ENCODE results near the gene SH3GL2. TPM values are rescaled to one million over a fixed set of nuclear protein-coding genes. Genes with fewer than 3 reads are reported as not detected.

SH3GL2 gene
- total and polyA plus RNA-seq, 7 experiments from 2014 or later = not detected

- no peaks in the 10 kb centered on the region for H3K4me1 Mint-ChIP-seq
These were observed 90.3 kb downstream of the SH3GL2 start for GRCh38 chr9:17669206-17669605.

GRCh38 chr9:17682684-17683083 lies 103.8 kb downstream of the SH3GL2 start:
- Mint-ChIP-seq H3K4me1 (no peaks in the 10 kb centered on the region), H3K4me3 (no peak overlapping the region), H3K27ac (no peak overlapping the region), H3K9me3 (peaks cover 0 to 14% (median 9%) of the 10 kb centered on the region in 11 donors), H3K27me3 (peaks cover 0 to 5% (median 0%) of the 10 kb centered on the region in 5 donors), H3K36me3 (no peaks in the 10 kb centered on the region)
- CTCF ChIA-PET = no interaction called here
- Histone ChIP-seq H3K4me3 (ENCODE audit: low read length) (no peak overlapping the region), H3K27ac (ENCODE audit: low read depth, low read length) (no peak overlapping the region), H3K9me3 (ENCODE audit: control insufficient read depth in 2 of 3, low read length in 3 of 3) (no peaks in the 10 kb centered on the region), H3K36me3 (ENCODE audit: control insufficient read depth in 2 of 3, insufficient read depth in 3 of 3, low read length in 3 of 3) (no peaks in the 10 kb centered on the region), H3K27me3 (ENCODE audit: control insufficient read depth in 2 of 2, insufficient read depth in 2 of 2, low read length in 2 of 2) (no peaks in the 10 kb centered on the region), H3K4me1 (ENCODE audit: control insufficient read depth in 2 of 2, insufficient read depth in 2 of 2, low read length in 2 of 2) (no peaks in the 10 kb centered on the region)
- POLR2A ChIA-PET = no interaction called here
- intact Hi-C loops (cut with micrococcal nuclease) = no loop called here
- DNase-seq = no peak
- ATAC-seq = no peak

More at GRCh38 chr9:17669206-17669605, 90.3 kb downstream of the SH3GL2 start:
- no peak for ATAC-seq
- Histone ChIP-seq H3K36me3 (ENCODE audit: control insufficient read depth in 2 of 3, insufficient read depth in 3 of 3, low read length in 3 of 3) (no peaks in the 10 kb centered on the region), H3K27ac (ENCODE audit: low read depth, low read length) (no peak overlapping the region), H3K4me1 (ENCODE audit: control insufficient read depth in 2 of 2, insufficient read depth in 2 of 2, low read length in 2 of 2) (no peaks in the 10 kb centered on the region), H3K9me3 (ENCODE audit: control insufficient read depth in 2 of 3, low read length in 3 of 3) (no peaks in the 10 kb centered on the region), H3K4me3 (ENCODE audit: low read length) (no peak overlapping the region), H3K27me3 (ENCODE audit: control insufficient read depth in 2 of 2, insufficient read depth in 2 of 2, low read length in 2 of 2) (no peaks in the 10 kb centered on the region)
- no peaks in the 10 kb centered on the region for H3K36me3 Mint-ChIP-seq
- peaks cover 0 to 14% (median 5%) of the 10 kb centered on the region in 11 donors for H3K9me3 Mint-ChIP-seq
- intact Hi-C loops (cut with micrococcal nuclease) = loop anchor here in 1 of 2 donors (10.0 kb wide), 1 partner anchor 56 kb away; no protein-coding TSS in a partner anchor
- ChIA-PET CTCF (no interaction called here), POLR2A (no interaction called here)
- DNase-seq = no peak
- no peak overlapping the region for H3K4me3 Mint-ChIP-seq
- no peaks in the 10 kb centered on the region for H3K27me3 Mint-ChIP-seq
- H3K27ac Mint-ChIP-seq = no peak overlapping the region

- POLR2A ChIA-PET = no interaction called here
- H3K4me3 ChIP-seq (ENCODE audit: low read length) = no peak overlapping the region
- H3K4me1 ChIP-seq (ENCODE audit: control insufficient read depth in 2 of 2, insufficient read depth in 2 of 2, low read length in 2 of 2) = no peaks in the 10 kb centered on the region
- ATAC-seq (no peak), DNase-seq (no peak)
- Mint-ChIP-seq H3K4me3 (no peak overlapping the region), H3K9me3 (peaks cover 0 to 16% (median 4%) of the 10 kb centered on the region in 11 donors), H3K27me3 (no peaks in the 10 kb centered on the region), H3K4me1 (no peaks in the 10 kb centered on the region), H3K27ac (no peak overlapping the region), H3K36me3 (no peaks in the 10 kb centered on the region)
- no peaks in the 10 kb centered on the region for H3K9me3 ChIP-seq (ENCODE audit: control insufficient read depth in 2 of 3, low read length in 3 of 3)
- no peaks in the 10 kb centered on the region for H3K36me3 ChIP-seq (ENCODE audit: control insufficient read depth in 2 of 3, insufficient read depth in 3 of 3, low read length in 3 of 3)
- no peak overlapping the region for H3K27ac ChIP-seq (ENCODE audit: low read depth, low read length)
- H3K27me3 ChIP-seq (ENCODE audit: control insufficient read depth in 2 of 2, insufficient read depth in 2 of 2, low read length in 2 of 2) = no peaks in the 10 kb centered on the region
- CTCF ChIA-PET = no interaction called here
- intact Hi-C loops (cut with micrococcal nuclease) = no loop called here
These were observed 110.0 kb downstream of the SH3GL2 start for GRCh38 chr9:17688834-17689233.

- H3K4me1 ChIP-seq (ENCODE audit: control insufficient read depth in 2 of 2, insufficient read depth in 2 of 2, low read length in 2 of 2) = no peaks in the 10 kb centered on the region
- ATAC-seq = no peak
- H3K9me3 Mint-ChIP-seq = peaks cover 0 to 10% (median 3%) of the 10 kb centered on the region in 11 donors
- H3K4me3 ChIP-seq (ENCODE audit: low read length) = no peak overlapping the region
- ChIA-PET POLR2A (no interaction called here), CTCF (no interaction called here)
- H3K27ac ChIP-seq (ENCODE audit: low read depth, low read length) = no peak overlapping the region
- DNase-seq = no peak
- no peaks in the 10 kb centered on the region for H3K4me1 Mint-ChIP-seq
- H3K4me3 Mint-ChIP-seq = no peak overlapping the region
- no peaks in the 10 kb centered on the region for H3K36me3 Mint-ChIP-seq
- intact Hi-C loops (cut with micrococcal nuclease) = no loop called here
- H3K27me3 ChIP-seq (ENCODE audit: control insufficient read depth in 2 of 2, insufficient read depth in 2 of 2, low read length in 2 of 2) = no peaks in the 10 kb centered on the region
- H3K27me3 Mint-ChIP-seq = peaks cover 0 to under 1% (median 0%) of the 10 kb centered on the region in 5 donors
- no peak overlapping the region for H3K27ac Mint-ChIP-seq
- no peaks in the 10 kb centered on the region for H3K9me3 ChIP-seq (ENCODE audit: control insufficient read depth in 2 of 3, low read length in 3 of 3)
- no peaks in the 10 kb centered on the region for H3K36me3 ChIP-seq (ENCODE audit: control insufficient read depth in 2 of 3, insufficient read depth in 3 of 3, low read length in 3 of 3)
These were observed 115.5 kb downstream of the SH3GL2 start for GRCh38 chr9:17694336-17694735.

- no peaks in the 10 kb centered on the region for H3K27me3 ChIP-seq (ENCODE audit: control insufficient read depth in 2 of 2, insufficient read depth in 2 of 2, low read length in 2 of 2)
- no peaks in the 10 kb centered on the region for H3K9me3 ChIP-seq (ENCODE audit: control insufficient read depth in 2 of 3, low read length in 3 of 3)
- Mint-ChIP-seq H3K4me3 (no peak overlapping the region), H3K27me3 (peaks cover 0 to 7% (median 0%) of the 10 kb centered on the region in 5 donors), H3K36me3 (no peaks in the 10 kb centered on the region), H3K27ac (no peak overlapping the region), H3K4me1 (no peaks in the 10 kb centered on the region), H3K9me3 (peaks cover 0 to 7% (median 4%) of the 10 kb centered on the region in 11 donors)
- H3K36me3 ChIP-seq (ENCODE audit: control insufficient read depth in 2 of 3, insufficient read depth in 3 of 3, low read length in 3 of 3) = no peaks in the 10 kb centered on the region
- ATAC-seq = no peak
- intact Hi-C loops (cut with micrococcal nuclease) = no loop called here
- DNase-seq = no peak
- H3K4me3 ChIP-seq (ENCODE audit: low read length) = no peak overlapping the region
- H3K27ac ChIP-seq (ENCODE audit: low read depth, low read length) = no peak overlapping the region
- no peaks in the 10 kb centered on the region for H3K4me1 ChIP-seq (ENCODE audit: control insufficient read depth in 2 of 2, insufficient read depth in 2 of 2, low read length in 2 of 2)
- ChIA-PET POLR2A (no interaction called here), CTCF (no interaction called here)
These were observed 116.6 kb downstream of the SH3GL2 start for GRCh38 chr9:17695482-17695881.

- no peak overlapping the region for H3K27ac Mint-ChIP-seq
- POLR2A ChIA-PET = no interaction called here
- H3K36me3 Mint-ChIP-seq = no peaks in the 10 kb centered on the region
- H3K36me3 ChIP-seq (ENCODE audit: control insufficient read depth in 2 of 3, insufficient read depth in 3 of 3, low read length in 3 of 3) = no peaks in the 10 kb centered on the region
- H3K4me3 Mint-ChIP-seq = no peak overlapping the region
- ATAC-seq (no peak), DNase-seq (no peak)
- H3K27ac ChIP-seq (ENCODE audit: low read depth, low read length) = no peak overlapping the region
- H3K9me3 ChIP-seq (ENCODE audit: control insufficient read depth in 2 of 3, low read length in 3 of 3) = no peaks in the 10 kb centered on the region
- CTCF ChIA-PET = no interaction called here
- peaks cover 0 to 7% (median 0%) of the 10 kb centered on the region in 5 donors for H3K27me3 Mint-ChIP-seq
- no peaks in the 10 kb centered on the region for H3K4me1 ChIP-seq (ENCODE audit: control insufficient read depth in 2 of 2, insufficient read depth in 2 of 2, low read length in 2 of 2)
- H3K9me3 Mint-ChIP-seq = peaks cover 0 to 12% (median 5%) of the 10 kb centered on the region in 11 donors
- intact Hi-C loops (cut with micrococcal nuclease) = no loop called here
- no peaks in the 10 kb centered on the region for H3K27me3 ChIP-seq (ENCODE audit: control insufficient read depth in 2 of 2, insufficient read depth in 2 of 2, low read length in 2 of 2)
- H3K4me1 Mint-ChIP-seq = no peaks in the 10 kb centered on the region
- no peak overlapping the region for H3K4me3 ChIP-seq (ENCODE audit: low read length)
These were observed 120.9 kb downstream of the SH3GL2 start for GRCh38 chr9:17699615-17700330.

GRCh38 chr9:17706347-17706746 lies 127.5 kb downstream of the SH3GL2 start:
- CTCF ChIA-PET = no interaction called here
- H3K27me3 Mint-ChIP-seq = no peaks in the 10 kb centered on the region
- DNase-seq = no peak
- no peaks in the 10 kb centered on the region for H3K36me3 Mint-ChIP-seq
- ATAC-seq = no peak
- Histone ChIP-seq H3K36me3 (ENCODE audit: control insufficient read depth in 2 of 3, insufficient read depth in 3 of 3, low read length in 3 of 3) (no peaks in the 10 kb centered on the region), H3K27ac (ENCODE audit: low read depth, low read length) (no peak overlapping the region), H3K27me3 (ENCODE audit: control insufficient read depth in 2 of 2, insufficient read depth in 2 of 2, low read length in 2 of 2) (no peaks in the 10 kb centered on the region), H3K4me1 (ENCODE audit: control insufficient read depth in 2 of 2, insufficient read depth in 2 of 2, low read length in 2 of 2) (no peaks in the 10 kb centered on the region), H3K9me3 (ENCODE audit: control insufficient read depth in 2 of 3, low read length in 3 of 3) (no peaks in the 10 kb centered on the region), H3K4me3 (ENCODE audit: low read length) (no peak overlapping the region)
- intact Hi-C loops (cut with micrococcal nuclease) = no loop called here
- H3K4me1 Mint-ChIP-seq = no peaks in the 10 kb centered on the region
- POLR2A ChIA-PET = no interaction called here
- H3K9me3 Mint-ChIP-seq = peaks cover 0 to 9% (median under 1%) of the 10 kb centered on the region in 11 donors
- H3K27ac Mint-ChIP-seq = no peak overlapping the region
- no peak overlapping the region for H3K4me3 Mint-ChIP-seq
